Lower lobe of right lung (tissue), 2 donors: ENCODE data around the gene PTPRK. TPM values are rescaled to one million over a fixed set of nuclear protein-coding genes. Genes with fewer than 3 reads are reported as not detected.

Source experiments
- ATAC-seq, 2 donors: fragments of 200-7000 bp; cut with Tn5 transposase; one replicate each; pipeline ENCODE4 v1.9.1; 2020 to 2022; ENCODE audit warnings: mild to moderate bottlenecking in 2 of 2, moderate library complexity in 2 of 2
- DNase-seq: peaks from one replicate; pipeline ENCODE4 v3.0.0-alpha.2; 2020
- H3K27ac ChIP-seq: fragments of 200-600 bp; one replicate; pipeline ENCODE4 v1.8.0; 2022
- H3K27me3 ChIP-seq: fragments of 200-600 bp; one replicate; pipeline ENCODE4 v1.8.0; 2022; ENCODE audit warnings: low read depth
- H3K36me3 ChIP-seq: fragments of 200-600 bp; one replicate; pipeline ENCODE4 v1.8.0; 2022; ENCODE audit warnings: mild to moderate bottlenecking
- H3K4me1 ChIP-seq: fragments of 200-600 bp; one replicate; pipeline ENCODE4 v1.8.0; 2022
- H3K4me3 ChIP-seq: fragments of 200-600 bp; one replicate; pipeline ENCODE4 v1.8.0; 2022; ENCODE audit warnings: mild to moderate bottlenecking
- H3K9me3 ChIP-seq: fragments of 200-600 bp; one replicate; pipeline ENCODE4 v1.8.0; 2022
- intact Hi-C: fragments of 100-400 bp; cut with DNase I; formaldehyde crosslinking; loops from one replicate; pipeline ENCODE4 v1.11.0; 2022
- total RNA-seq: library from RNA; stranded (reverse); fragmentation: NEBNext Ultra II Directional; extraction: Animal tissue kit (Norgen Biotek cat#: 25700); gene quantifications from one replicate; pipeline ENCODE4 v1.2.1, GENCODE V29; 2021
- TF ChIP-seq, protein P1 (sequence below): fragments of 200-600 bp; IDR thresholded peaks from one replicate; pipeline ENCODE4 v1.8.0; 2022; ENCODE audit warnings: antibody characterized with exemption, mild to moderate bottlenecking
- donor health status: DM: no; HTN: yes; CAD: no; lungs with severe emphysema.

Gene PTPRK
- total RNA-seq, 1 donor from 2014 or later: 62.7 TPM

DNA sequence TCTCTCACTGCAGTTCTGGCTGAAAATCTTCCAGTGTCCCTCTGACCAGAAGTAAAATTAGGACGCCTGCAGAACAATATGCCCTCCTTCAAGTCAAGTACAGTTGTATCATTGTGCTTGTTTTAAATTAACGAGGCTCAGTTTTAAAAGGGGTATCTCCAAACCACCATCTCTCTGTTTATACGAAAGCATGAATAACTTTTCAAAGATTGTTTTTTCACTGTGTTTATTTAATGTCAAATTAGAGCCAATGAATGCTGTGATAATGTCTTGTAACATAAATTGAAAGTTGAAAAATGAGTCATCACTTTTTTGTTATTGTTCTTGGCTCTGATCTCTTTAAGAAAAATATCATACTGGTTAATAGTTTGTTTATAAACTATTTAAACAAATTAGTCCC is 388.8 kb downstream of the PTPRK start:
- H3K27me3 ChIP-seq: no peaks in the 10 kb centered on the region

DNA sequence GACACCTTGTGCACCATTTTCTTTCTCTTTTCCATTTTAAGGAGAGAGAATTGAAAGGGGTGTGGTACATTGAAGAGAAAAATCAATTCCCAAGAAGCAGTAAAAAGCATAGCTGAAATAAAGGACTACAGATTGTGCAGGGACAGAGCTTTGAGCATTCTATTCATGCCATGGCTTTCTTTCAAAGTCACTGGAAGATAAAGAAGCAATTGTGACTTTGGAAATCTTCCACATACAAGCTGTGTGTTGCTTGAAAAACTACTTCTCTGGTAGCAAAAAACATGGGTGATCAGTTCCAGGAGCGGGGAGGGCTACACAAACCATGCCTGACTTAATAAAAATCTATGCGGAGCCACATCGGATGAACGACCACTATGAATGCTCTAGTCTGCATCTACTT is 389.4 kb downstream of the PTPRK start:
- Histone ChIP-seq H3K4me3 (no peak overlapping the region), H3K36me3 (no peaks in the 10 kb centered on the region), H3K27ac (no peak overlapping the region), H3K27me3 (no peaks in the 10 kb centered on the region), H3K9me3 (no peaks in the 10 kb centered on the region), H3K4me1 (peaks cover 6% of the 10 kb centered on the region)
- TF ChIP-seq, protein P1, sequence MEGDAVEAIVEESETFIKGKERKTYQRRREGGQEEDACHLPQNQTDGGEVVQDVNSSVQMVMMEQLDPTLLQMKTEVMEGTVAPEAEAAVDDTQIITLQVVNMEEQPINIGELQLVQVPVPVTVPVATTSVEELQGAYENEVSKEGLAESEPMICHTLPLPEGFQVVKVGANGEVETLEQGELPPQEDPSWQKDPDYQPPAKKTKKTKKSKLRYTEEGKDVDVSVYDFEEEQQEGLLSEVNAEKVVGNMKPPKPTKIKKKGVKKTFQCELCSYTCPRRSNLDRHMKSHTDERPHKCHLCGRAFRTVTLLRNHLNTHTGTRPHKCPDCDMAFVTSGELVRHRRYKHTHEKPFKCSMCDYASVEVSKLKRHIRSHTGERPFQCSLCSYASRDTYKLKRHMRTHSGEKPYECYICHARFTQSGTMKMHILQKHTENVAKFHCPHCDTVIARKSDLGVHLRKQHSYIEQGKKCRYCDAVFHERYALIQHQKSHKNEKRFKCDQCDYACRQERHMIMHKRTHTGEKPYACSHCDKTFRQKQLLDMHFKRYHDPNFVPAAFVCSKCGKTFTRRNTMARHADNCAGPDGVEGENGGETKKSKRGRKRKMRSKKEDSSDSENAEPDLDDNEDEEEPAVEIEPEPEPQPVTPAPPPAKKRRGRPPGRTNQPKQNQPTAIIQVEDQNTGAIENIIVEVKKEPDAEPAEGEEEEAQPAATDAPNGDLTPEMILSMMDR: no peak
- ATAC-seq (no peak), DNase-seq (no peak)
- intact Hi-C loops: no loop called here

More for the DNA sequence above, 388.8 kb downstream of the PTPRK start:
- TF ChIP-seq, protein P1: no peak
- Histone ChIP-seq H3K36me3 (no peaks in the 10 kb centered on the region), H3K4me3 (no peak overlapping the region), H3K4me1 (peaks cover 6% of the 10 kb centered on the region), H3K9me3 (no peaks in the 10 kb centered on the region), H3K27ac (no peak overlapping the region)
- intact Hi-C loops: no loop called here
- DNase-seq (no peak), ATAC-seq (no peak)

DNA sequence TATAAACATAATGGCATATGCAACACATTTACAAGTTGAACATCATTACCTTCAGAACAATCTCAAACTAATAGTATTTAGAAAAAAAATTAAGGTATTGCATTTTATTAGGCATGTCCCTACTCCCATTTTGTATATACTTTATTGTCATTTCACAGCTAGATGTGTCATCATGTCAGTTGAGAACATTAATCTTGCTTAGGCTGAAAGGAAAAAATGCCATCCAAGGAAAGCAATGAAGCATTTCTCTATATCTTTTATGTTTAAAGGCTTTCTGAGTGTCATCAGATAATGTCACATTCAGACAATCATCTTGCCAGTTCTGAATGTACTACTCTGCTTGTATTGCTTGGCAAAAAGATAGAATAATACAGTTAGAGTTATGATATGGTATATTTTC is 390.7 kb downstream of the PTPRK start:
- TF ChIP-seq, protein P1: no peak
- no peak for DNase-seq
- Histone ChIP-seq H3K9me3 (no peaks in the 10 kb centered on the region), H3K27ac (no peak overlapping the region), H3K27me3 (no peaks in the 10 kb centered on the region), H3K4me1 (peaks cover 6% of the 10 kb centered on the region), H3K36me3 (no peaks in the 10 kb centered on the region), H3K4me3 (no peak overlapping the region)
- intact Hi-C loops: no loop called here
- ATAC-seq: no peak

DNA sequence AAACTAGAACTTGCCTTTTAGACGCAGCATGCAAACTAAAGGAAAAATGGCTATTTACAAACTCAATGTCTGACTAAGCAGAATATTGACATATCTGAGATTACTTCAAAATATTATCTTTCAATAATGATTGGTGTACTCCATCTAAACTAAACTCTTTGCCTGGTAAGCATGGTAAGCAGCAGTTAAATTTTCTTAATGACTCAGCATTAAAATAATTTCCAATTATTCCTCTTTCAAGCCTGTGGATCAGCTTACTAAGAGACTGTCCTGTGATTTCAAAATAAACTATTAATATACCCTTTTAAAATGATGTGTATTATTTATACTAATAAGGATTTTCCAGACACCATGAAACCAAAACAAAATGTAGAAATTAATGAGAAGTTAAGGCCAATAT is 392.7 kb downstream of the PTPRK start:
- Histone ChIP-seq H3K27ac (no peak overlapping the region), H3K27me3 (no peaks in the 10 kb centered on the region), H3K4me1 (peaks cover 6% of the 10 kb centered on the region), H3K36me3 (no peaks in the 10 kb centered on the region), H3K4me3 (no peak overlapping the region), H3K9me3 (no peaks in the 10 kb centered on the region)
- ATAC-seq: no peak
- TF ChIP-seq, protein P1: no peak
- no peak for DNase-seq
- intact Hi-C loops: no loop called here

- H3K4me3 ChIP-seq: no peak overlapping the region
- H3K27ac ChIP-seq: no peak overlapping the region
- no peaks in the 10 kb centered on the region for H3K4me1 ChIP-seq
- H3K36me3 ChIP-seq: no peaks in the 10 kb centered on the region
- DNase-seq: no peak
- TF ChIP-seq, protein P1: no peak
- H3K9me3 ChIP-seq: no peaks in the 10 kb centered on the region
- intact Hi-C loops: no loop called here
- no peak for ATAC-seq
- H3K27me3 ChIP-seq: no peaks in the 10 kb centered on the region
These were observed 395.7 kb downstream of the PTPRK start for GRCh38 chr6:128124713-128125112.

DNA sequence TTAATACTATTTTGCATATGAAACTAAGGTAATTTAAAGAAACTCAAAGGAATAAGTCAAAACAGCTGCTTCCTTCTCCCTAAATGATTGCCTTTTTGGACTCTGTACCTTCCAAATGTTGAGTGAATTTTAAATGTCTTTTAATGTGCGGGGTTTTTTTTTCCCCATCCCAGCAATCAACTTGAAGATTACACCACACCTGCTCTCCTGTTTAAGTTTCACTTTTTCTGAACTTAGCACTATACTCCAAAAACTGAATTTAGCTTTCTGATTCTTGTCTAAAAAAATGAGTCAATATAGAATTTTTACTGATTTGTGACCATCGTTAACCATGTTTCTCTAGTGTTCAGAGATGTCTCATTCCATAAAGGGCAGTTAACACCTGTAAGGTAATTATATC is 398.8 kb downstream of the PTPRK start:
- H3K27me3 ChIP-seq: no peaks in the 10 kb centered on the region
- H3K4me1 ChIP-seq: no peaks in the 10 kb centered on the region
- no peaks in the 10 kb centered on the region for H3K36me3 ChIP-seq
- no peaks in the 10 kb centered on the region for H3K9me3 ChIP-seq
- DNase-seq: no peak
- H3K4me3 ChIP-seq: no peak overlapping the region
- TF ChIP-seq, protein P1: no peak
- no peak for ATAC-seq
- no peak overlapping the region for H3K27ac ChIP-seq
- intact Hi-C loops: no loop called here
